ENCODE data around the gene HSPA12B.

Gene HSPA12B

DNA sequence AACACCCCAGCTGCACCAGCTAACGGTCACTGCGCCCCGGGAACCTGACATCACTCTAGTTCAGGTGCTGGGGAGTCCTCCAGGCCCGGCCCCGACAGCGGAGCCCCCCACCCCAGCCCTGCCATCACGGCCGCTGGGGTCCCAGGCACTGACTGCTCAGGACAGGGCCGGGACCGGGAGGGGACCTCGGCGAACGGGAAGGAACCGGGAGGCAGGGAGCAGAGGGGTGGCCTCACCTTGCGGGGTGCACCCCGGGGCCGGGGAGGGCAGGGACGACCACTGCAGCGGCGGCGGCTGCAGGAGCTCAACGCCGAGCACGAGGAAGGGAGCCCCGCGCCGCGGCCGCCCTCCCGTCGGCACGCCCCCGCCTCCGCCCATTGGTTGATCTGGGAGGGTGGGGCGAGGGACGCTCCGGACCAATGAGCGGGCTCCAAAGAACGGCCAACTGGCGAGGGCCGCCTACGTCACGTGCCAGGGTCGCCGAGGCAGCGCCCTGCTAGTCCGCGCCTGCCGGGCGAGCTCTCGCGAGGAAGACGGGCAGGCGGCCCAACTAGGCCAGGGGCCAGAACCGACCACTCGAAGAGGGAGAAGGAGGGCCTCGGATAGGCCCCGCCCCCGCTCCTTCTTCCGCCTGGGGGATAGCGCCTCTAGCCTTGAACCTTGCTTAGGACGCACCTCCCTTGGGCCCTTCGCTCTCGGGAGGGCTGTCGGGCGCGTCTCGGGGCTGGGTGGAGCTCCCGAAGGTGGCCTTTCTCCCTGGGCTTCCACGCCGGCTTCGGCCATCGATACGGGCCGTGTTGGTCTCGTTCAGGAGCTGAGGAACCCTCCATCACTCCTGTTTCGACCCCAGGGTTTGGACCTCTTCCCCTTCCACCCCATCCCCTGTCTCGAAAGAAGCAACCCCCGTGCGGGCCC lies 35.2 kb downstream of the HSPA12B start, which contains the start of gene ADISSP:
Gene ADISSP, minus strand, starts transcription at position 327 of the 915 bp plus-strand sequence. CDS start 7,653 bp downstream, outside the sequence.
- FAIRE-seq: peak; percentile 10

DNA sequence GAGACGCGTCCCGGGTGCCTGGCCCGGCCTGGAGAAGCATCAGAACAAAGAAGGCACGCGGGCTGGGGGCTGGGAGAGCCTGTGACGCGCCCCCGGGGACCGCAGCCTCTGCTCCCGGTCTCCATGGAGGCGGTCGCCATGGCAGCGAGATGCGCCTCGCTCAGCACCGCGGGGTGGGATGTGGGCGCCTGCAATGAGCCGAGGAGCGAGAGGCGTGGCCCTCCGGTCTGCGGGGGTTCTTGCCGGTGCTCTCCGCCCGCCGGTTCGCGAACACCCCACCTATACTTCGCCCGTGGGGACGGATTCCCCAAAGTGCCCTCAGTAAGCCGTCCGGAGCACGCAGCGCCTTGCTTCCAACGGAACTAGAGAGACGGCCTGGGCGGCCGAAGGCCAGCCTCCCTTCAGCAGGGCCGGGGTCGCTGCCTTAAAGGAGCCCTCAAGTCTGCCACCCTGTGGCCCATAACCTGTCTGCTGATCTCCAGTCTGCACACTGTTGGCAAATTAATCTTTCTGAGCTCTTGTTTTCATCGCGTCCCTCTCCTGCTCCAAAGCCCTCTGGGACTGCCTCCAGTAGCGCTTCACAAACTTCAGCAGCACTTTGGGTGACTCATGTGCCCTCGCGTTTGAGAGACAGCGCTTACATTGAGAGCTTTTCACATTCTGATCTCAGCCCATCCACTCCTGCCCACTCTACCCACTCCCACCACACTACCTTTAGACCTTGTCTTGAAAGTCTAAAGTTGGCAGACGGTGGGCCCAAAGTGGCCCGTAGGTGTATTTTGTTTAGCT lies 36.1 kb downstream of the HSPA12B start:
- FAIRE-seq: no peak

DNA sequence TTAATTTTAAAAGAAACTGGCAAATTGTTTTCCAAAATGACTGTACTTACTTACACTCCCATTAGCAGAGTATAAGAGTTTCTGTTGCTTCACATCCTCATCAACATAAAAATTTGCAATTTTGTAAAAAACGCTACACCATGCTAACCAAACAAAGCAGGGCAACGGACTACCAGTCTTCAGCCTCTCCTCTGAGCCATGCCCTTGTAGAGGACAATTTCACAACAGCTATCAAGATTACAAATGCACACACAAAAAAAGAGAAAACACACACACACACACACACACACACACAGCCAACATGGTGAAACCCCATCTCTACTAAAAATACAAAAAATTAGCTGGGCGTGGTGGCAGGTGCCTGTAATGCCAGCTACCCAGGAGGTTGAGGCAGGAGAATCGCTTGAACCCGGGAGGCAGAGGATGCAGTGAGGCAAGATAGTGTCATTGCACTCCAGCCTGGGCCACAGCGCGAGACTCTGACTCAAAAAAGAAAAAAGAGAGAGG lies 39.1 kb downstream of the HSPA12B start:
- FAIRE-seq: no peak

DNA sequence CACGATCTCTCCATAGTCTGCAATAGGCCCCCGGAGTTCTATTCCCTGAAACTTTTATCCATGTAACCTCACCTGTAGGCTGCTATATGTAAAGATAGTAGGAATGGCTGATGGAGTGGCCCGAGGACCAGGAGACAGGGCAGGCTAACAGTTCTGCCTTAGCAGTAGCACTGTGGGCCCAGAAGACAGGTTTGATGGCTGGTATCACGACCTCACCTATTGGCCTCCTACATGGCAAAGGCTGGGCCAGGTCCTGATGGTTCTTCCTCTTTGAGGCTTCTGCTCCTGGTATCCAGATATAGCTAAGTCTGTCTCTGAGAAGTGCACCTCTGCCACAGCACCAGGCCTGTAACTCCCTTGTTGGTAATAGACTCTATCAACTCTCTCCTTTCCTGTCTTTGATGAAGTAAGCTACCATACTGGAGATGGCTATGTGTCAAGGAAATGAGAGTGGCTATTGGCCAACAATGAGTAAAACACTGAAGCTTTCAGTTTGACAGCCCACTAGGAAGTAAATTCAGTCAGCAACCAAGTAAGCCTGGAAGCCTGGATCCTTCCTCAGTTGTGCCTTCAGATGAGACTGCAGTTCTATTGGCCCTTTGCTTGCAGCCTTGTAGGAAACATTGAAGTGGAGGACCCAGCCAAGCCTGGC lies 43.1 kb downstream of the HSPA12B start:
- no peak for FAIRE-seq

DNA sequence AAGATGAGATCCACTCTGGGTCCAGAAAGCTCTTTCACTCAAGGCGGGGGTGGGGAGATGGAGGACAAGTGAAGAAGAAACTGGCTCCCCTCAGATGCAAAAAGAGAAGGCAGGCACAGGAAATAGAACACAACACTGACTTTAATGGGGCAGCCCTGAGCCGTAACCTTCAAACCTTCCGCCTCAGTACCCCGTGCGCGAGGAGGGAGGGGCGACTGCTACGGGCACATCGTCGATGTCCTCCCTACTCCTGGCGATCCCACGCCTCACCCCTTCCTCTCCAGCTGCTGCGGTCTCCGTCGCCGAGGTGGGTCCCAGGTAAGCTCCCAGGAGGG lies 44.9 kb downstream of the HSPA12B start:
- no peak for FAIRE-seq

DNA sequence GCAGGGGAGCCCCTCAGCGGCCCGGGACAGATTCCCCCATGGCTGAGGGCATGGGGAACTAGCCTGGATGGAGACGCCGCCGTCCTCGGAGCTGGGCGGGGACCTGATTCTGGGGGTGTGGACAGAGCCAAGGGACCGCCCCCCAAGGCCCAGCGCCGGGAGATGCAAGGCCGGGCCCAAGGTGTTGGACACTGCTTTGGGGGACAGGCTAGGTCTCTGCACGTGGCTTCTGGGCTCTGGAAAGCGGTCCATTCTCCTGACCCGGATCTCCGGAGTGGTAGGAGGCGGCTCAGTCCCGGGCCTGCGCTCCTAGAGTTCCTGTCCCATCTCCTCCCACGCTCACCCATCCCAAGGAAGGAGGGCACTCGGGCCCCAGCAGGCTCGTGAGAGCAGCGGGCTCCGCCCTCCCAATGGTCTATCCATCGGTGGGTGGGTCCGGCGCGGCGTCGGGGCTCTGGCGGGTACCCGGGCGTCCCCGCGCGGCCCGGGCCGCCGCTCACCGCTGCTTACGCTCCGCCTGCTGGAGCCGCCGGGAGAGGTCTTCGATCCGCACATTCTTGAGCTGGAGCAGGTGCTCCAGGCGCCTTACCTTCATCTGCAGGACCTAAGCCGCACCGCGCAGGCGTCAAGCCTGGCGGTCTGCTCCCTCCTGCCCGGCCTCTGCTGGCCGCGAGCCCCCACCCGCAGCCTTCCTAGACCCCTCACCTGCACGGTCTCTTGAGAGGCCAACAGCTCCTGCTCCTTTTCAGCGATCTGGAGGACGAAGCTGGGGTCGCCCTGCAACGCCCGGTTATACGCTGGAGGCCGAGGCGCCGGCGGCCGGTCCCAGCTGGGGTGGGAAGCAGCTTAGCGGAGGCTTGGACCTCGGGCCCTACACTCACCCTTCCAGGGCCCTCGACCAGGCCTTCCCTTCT lies 45.5 kb downstream of the HSPA12B start:
- FAIRE-seq: no peak

DNA sequence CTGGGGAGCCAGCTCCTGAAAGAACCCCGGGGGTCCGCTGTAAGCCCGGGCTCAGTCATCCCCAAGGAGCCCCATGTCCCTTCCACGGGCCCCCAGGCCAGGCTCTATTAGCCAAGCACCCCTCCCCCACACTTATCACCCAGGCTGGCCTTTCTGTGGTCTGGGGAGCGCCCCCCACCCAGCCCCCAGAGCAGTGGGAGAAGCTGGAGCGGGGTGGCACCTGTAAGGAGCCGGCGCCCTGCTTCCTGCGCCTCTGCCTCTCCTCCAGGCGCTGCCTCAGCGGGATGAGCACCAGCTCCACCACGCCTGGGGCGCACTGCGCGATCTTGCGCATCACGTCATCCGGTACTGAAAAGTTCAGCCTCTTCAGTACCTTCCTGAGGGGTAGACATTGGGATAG lies 46.5 kb downstream of the HSPA12B start:
- no peak for FAIRE-seq

DNA sequence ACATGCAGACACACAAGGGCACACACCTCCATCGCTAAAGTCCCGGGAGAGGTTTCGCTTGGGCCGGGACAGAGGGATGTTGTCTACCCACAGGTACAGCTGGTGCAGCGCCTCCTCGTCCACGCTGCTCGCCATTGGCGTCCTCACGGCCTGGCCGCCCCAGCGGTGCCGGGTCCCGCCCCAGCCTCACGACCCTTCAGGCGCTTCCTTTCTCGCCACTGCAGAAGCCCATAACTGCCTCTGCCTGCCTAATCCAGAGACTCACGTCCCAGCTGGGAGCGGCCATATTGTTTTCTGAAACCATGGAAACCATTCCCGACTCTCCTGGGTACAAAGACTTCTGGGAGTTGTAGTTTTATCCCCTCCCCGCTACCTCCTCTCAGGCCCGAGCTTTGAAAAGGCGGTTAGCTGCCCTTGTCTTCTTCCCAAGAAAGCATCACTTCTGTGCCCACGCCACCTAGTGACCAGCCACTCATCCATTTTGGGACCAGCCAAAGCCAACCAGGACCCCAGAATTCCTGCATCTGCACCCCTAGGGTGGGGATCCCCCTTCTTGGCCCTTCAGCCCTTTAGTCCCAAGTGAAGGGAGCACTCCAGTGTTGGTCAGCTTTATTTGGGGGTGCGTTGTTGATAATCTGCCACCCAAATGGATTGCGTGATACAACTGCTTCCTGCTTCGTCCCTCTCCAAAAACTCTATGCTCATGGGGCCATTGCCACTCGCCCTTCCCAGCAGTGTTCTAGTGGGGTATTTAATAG lies 48.8 kb downstream of the HSPA12B start, which contains the start of gene SPEF1:
Gene SPEF1, minus strand, starts transcription at position 296 of the 758 bp plus-strand sequence. Its CDS starts 161 bp downstream, at position 135.
- FAIRE-seq: no peak

DNA sequence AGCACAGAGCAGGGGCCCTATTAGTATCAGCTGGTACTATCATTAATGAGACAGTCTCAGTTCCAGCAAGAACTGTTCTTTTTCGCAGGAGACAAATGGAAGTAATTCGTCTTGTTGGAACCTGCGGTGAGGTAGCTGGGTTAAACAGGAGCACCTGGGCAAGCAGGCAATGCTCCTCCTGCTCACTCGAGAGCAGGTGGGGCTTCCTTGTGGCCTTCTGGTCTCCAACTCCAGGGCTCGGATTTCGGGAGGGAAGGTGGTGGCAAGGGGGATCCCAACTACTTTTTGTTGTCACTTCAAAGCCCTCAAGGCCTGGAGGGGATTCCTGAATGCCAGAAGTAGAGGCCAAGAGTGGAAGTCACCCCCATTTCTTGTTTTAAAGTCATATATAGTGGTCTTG lies 50.1 kb downstream of the HSPA12B start:
- FAIRE-seq: no peak

DNA sequence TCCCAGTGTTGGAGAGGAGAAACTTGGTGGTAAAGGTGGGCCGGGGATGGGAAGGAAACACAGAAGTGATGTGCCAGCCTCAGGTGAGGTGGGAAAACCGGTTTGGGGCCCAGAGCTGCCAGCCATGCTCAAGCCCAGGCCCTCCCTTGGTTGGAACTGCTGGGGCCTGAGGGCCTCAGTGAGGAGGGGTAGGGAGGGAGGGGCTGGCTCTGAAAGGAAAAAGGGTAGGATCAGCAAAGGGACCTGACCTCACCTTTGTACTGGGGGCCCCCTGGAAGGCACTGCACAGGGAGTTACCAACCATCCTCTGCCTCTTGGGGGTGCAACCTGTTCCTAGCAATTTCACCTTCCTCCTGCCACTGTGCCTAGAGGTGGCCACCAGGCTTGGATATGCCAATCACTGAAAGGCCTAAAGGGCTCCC lies 50.6 kb downstream of the HSPA12B start:
- no peak for FAIRE-seq

DNA sequence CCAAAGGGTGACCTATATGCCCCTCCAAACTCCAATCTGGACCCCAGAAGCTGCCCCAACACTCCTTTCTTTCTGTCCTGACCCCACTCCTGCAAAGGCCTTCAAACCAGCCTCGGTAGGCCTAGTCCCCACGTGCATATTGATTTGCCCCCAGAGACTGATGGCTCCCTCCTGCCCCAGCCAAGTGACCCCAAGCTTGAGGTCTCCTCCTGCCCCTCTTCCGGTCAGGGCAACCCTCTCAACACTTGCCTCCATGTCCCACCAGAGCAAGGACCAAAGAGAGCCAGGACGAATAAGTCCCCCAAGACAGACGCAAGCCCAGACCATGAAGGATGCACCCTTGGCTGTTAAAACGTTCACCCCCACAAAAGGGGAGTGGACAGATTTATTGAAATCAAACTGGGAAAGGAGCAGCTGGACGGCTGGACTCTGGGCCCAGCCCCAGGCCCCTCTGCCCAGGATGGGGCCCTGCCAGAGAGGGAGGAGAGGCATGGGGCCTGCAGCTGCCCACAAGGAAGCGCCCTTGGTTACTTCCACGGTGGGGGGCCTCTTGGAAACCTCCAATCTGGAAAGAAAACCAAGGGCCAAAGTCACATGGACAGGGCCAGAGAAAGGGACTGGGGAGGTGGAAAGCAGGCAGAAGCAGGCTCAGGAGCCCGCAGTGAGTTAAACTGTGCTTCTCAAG lies 51.2 kb downstream of the HSPA12B start:
- no peak for FAIRE-seq

DNA sequence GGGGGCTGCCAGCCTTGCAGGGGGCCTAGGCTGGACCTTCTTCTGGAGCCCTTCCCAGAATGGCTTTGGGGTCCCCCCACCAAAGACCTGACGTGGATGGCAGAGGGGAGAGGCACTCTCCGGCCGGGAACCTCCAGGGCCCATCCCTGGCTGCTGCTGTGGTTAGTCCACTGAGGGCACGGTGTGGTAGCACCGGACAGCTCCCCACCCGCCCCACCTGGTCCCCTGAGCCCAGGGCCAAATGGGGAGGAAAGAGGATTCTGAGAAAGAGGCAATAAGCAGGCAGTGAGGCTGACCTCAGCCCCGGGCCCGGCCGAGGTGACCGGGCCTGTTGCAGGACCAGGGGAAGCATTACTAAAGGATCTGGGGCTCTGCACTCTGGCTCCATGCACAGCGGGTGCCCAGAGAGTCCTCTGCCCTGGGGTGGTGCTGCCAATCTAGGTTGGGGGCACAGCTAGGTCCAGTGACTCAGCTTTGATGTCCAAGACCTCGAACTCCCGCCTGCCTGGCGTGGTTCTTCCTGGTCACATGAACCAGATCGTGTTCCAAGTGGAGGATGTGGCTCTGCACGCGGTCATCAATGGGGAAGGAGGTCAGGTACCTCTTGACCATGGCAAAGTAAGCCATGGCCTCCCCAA lies 51.9 kb downstream of the HSPA12B start:
- no peak for FAIRE-seq

DNA sequence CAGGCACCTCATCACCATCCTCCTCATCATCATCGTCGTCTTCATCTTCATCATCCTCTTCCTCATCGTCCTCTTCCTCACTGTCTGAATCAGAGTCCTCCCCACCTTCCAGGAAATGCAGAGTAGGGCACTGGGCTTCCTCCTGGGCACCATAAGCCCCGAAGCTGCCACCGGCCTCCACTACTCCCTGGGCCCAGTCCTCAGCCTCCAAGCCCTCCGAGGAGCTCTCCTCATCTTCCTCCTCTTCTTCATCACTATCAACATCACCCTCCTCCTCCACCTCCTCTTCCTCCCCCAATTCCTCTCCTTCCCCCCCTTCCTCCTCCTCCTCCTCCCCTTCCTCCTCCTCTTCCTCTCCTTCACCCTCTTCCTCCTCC lies 52.4 kb downstream of the HSPA12B start:
- FAIRE-seq: no peak

DNA sequence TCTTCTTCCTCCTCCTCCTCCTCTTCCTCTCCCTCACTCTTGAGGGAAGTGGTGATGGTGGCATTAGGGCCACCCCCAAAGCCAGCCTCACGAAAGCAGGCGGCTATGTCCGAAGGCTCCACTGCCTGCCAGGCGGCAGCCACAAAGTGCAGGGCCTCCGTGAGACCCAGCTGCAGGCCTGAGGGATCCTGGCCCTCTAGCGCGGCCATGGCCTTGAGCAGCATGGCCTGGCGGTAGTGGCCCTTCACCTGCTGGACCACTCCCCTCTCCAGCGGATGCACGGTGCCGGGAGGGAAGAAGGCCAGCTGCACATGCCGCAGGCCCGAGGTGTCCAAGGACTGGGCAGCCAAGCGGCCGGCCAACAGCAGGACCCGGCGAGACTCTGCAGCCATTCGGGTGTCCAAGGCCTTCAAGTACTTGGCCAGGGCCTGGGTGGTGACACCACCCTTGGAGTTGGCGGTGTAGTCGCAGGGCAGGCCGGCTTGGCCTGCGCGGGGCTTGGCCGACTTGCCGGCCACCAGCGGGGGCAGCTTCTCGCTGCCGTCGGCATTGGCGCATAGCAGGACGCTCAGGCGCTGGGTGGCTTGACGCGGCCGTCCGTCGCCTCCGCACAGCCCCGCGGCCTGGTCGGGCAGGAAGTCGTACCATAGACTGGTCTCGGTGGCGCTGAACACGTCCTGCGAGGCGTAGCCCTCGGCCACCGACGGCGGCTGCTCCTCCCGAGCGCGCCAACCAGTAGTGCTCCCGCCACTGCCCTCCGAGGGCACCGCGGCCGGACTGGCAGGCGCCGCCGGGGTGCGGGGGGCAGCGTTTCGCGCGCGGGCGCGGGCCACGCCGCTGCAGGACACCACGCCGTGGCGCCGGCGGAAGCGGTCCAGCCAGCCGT lies 53.0 kb downstream of the HSPA12B start:
- no peak for FAIRE-seq

DNA sequence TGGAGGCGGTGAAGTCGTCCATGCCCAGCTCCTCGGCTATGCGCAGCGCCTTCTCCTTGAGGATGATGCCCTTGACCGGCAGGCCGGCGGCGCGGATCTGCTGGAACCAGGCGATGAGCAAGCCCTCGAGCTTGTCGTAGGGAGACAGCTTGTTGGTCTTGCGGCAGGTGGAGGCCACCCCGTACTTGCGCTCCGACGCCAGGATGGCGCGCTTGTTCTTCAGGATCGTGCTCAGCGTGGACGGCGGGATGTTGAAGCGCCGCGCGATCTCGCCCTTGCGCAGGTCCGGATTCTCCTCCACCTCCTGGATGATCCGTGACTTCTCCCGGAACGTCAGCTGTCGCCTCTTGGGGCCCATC lies 53.6 kb downstream of the HSPA12B start:
- FAIRE-seq: no peak

DNA sequence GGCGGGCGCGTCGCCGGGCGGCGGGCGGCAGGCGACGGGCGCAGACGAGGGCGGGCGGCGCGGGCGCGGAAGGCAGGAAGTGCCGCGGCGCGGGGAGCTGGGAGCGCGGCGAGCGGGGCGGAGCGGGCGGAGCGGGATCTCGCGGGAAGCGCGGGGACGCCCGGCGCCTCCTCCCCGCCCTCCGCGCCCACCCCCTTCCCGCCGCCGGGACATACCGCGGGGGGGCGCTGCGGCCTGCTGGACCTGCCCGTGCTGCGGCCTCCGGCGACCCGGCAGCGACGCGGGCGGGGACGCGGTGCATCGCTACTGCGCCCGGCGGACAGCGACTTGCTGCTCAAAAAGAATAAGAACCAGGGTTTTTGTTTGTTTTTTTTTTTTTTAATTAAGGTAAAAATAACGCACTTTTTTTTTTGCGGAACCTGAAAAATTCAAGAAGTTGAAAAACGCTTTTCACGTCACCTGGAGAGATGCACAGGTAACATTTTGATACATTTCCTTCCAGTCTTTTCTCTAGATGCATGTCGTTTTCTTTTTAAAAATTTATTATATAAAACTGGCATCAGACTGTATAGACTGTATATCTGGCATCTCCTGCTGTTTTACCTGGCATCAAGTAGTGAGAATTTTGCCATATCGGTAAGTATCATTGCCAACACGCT lies 54.3 kb downstream of the HSPA12B start, which contains the start of gene CENPB:
Gene CENPB, minus strand, starts transcription at position 76 of the 659 bp plus-strand sequence. CDS start 257 bp downstream, outside the sequence.
- no peak for FAIRE-seq

DNA sequence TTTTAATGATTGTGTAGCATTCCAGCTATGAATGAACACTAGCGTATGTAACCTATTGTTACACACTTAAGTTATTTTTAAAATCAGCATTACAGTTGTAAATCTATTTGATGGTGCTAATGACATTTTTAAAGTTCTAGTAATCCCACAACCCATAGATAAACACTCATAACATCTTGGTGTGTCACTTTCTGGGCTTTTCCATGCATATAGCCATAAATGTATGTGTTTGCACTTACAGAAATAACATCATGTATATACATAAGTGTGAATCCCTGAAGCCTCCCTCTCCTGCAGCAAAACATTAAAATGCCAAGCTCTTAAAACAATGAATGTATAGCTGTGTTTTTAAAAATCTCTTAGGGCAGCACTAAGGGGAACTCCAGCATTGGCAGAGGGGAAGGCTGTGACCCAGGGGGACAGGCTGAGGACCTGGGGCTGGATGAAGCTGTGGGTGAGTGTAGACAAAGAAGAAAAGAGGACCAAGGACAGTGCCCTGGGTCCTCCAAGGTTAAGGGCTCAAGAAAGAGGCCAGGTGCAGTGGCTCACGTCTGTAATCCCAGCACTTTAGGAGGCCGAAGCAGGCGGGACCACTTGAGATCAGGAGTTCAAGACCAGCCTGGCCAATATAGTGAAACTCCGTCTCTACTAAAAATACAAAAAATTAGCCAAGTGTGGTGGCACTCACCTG lies 55.0 kb downstream of the HSPA12B start:
- FAIRE-seq: no peak

Measured in colon (tissue), 2 donors.